DND-41 (cell line): ENCODE results near the gene ITGB3BP.

Source experiments
- ATAC-seq: fragments of 200-7000 bp; cut with Tn5 transposase; 3 replicates; pipeline ENCODE4 v1.9.1; 2021; ENCODE audit warnings: low read depth; ENCODE audit not compliant: insufficient read depth
- DNase-seq: peaks from one replicate; pipeline ENCODE4 v3.0.0-alpha.2; 2020
- H2AFZ ChIP-seq: 2 replicates; pipeline ENCODE4 v1.6.0; 2012; ENCODE audit warnings: low read depth, low read length
- H3K27ac ChIP-seq: 2 replicates; pipeline ENCODE4 v1.5.1; 2012; ENCODE audit warnings: low read length, inconsistent platforms
- H3K27me3 ChIP-seq: fragments of 200-600 bp; sonication (generic); 2 replicates; pipeline ENCODE4 v1.6.0; 2012; ENCODE audit warnings: low read length, mild to moderate bottlenecking, inconsistent platforms; ENCODE audit not compliant: insufficient read depth, poor library complexity
- H3K36me3 ChIP-seq: 2 replicates; pipeline ENCODE4 v1.5.1; 2012; ENCODE audit warnings: low read length, inconsistent platforms; ENCODE audit not compliant: insufficient read depth
- H3K4me1 ChIP-seq: 2 replicates; pipeline ENCODE4 v1.5.1; 2012; ENCODE audit warnings: mild to moderate bottlenecking, low read length; ENCODE audit not compliant: insufficient read depth
- H3K4me2 ChIP-seq: 2 replicates; pipeline ENCODE4 v1.6.0; 2012; ENCODE audit warnings: mild to moderate bottlenecking, moderate library complexity, low read length, inconsistent platforms; ENCODE audit not compliant: insufficient read depth
- H3K4me3 ChIP-seq, 2 experiments: fragments of 200-600 bp in 1 of 2; shearing (Covaris generic) in 1 of 2; 2 replicates each; pipeline ENCODE4 v1.5.1; 2012 to 2016; ENCODE audit warnings: inconsistent platforms in 2 of 2, low read length in 2 of 2, mild to moderate bottlenecking in 2 of 2, low read depth in 1 of 2, moderate library complexity in 1 of 2
- H3K79me2 ChIP-seq: 2 replicates; pipeline ENCODE4 v1.6.0; 2012; ENCODE audit warnings: low read length, inconsistent platforms; ENCODE audit not compliant: insufficient read depth
- H3K9ac ChIP-seq: 2 replicates; pipeline ENCODE4 v1.6.0; 2012; ENCODE audit warnings: low read depth, mild to moderate bottlenecking, inconsistent platforms, low read length, moderate library complexity
- H3K9me3 ChIP-seq: 2 replicates; pipeline ENCODE4 v1.5.1; 2012; ENCODE audit warnings: low read length, moderate library complexity, mild to moderate bottlenecking, inconsistent platforms; ENCODE audit not compliant: insufficient read depth, severe bottlenecking
- H4K20me1 ChIP-seq: 2 replicates; pipeline ENCODE4 v1.6.0; 2012; ENCODE audit warnings: low read length; ENCODE audit not compliant: insufficient read depth
- EZH2 ChIP-seq: IDR thresholded peaks from 3 replicates; pipeline ENCODE4 v1.6.1; 2012; ENCODE audit warnings: borderline replicate concordance, low read depth, mild to moderate bottlenecking, moderate library complexity, low read length, inconsistent platforms; ENCODE audit not compliant: severe bottlenecking
- TF ChIP-seq, protein P1 (sequence below): IDR thresholded peaks from 2 replicates; pipeline ENCODE4 v1.5.1; 2012; ENCODE audit warnings: borderline replicate concordance, low read length, moderate library complexity, mild to moderate bottlenecking; ENCODE audit not compliant: poor library complexity, severe bottlenecking; ENCODE audit errors: extremely low read depth

ITGB3BP gene

DNA sequence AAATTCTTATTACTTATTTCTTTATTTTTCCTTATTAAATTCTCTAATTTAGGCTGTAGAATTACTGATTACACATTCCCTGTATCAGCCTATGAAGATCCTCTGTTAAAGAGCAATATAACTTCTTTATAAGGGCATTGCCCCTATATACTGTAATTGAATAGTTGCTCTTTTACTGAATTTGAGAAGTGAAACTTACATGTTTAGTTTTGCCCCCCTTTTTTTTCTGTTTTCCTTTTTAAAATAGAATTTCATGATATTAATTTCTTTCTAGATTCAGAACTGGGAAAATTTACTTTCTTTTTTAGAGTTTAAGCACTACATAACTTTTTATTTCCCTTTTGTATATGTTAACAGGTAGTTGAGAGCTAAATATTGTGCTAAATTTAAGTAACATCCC lies 40.7 kb upstream of the ITGB3BP start:
- no peaks in the 10 kb centered on the region for H3K9me3 ChIP-seq
- H3K79me2 ChIP-seq = no peaks in the 10 kb centered on the region
- no peaks in the 10 kb centered on the region for H4K20me1 ChIP-seq
- H3K27me3 ChIP-seq = no peaks in the 10 kb centered on the region
- H3K4me1 ChIP-seq = no peaks in the 10 kb centered on the region
- no peak overlapping the region for H3K9ac ChIP-seq
- H2AFZ ChIP-seq = no peak overlapping the region
- no peak overlapping the region for H3K4me3 ChIP-seq
- no peaks in the 10 kb centered on the region; the same call in 1 of the 2 replicates for H3K36me3 ChIP-seq
- H3K27ac ChIP-seq = no peak overlapping the region
- H3K4me2 ChIP-seq = no peak overlapping the region
- TF ChIP-seq, protein P1, sequence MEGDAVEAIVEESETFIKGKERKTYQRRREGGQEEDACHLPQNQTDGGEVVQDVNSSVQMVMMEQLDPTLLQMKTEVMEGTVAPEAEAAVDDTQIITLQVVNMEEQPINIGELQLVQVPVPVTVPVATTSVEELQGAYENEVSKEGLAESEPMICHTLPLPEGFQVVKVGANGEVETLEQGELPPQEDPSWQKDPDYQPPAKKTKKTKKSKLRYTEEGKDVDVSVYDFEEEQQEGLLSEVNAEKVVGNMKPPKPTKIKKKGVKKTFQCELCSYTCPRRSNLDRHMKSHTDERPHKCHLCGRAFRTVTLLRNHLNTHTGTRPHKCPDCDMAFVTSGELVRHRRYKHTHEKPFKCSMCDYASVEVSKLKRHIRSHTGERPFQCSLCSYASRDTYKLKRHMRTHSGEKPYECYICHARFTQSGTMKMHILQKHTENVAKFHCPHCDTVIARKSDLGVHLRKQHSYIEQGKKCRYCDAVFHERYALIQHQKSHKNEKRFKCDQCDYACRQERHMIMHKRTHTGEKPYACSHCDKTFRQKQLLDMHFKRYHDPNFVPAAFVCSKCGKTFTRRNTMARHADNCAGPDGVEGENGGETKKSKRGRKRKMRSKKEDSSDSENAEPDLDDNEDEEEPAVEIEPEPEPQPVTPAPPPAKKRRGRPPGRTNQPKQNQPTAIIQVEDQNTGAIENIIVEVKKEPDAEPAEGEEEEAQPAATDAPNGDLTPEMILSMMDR = no peak
- TF ChIP-seq EZH2 = no peak
- ATAC-seq (no peak), DNase-seq (no peak)

DNA sequence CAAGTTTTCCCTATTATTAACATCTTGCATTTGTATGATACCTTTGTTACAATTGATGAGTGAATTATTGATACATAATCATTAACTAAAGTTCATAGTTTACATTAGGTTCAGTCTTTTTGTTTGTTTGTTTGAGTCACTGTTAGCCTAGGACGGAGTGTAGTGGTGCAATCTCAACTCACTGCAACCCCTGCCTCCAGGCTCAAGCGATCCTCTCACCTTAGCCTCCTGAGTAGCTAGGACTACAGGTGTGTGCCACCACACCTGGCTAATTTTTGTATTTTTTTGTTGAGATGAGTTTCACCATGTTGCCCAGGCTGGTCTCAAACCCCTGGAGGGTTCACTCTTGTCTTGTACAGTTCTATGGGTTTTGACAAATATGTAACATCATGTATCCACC lies 36.3 kb upstream of the ITGB3BP start:
- Histone ChIP-seq H3K4me2 (no peak overlapping the region), H3K4me3 (no peak overlapping the region), H3K27ac (no peak overlapping the region), H3K79me2 (no peaks in the 10 kb centered on the region), H3K4me1 (no peaks in the 10 kb centered on the region), H3K27me3 (no peaks in the 10 kb centered on the region), H4K20me1 (no peaks in the 10 kb centered on the region), H3K9me3 (no peaks in the 10 kb centered on the region), H2AFZ (no peak overlapping the region), H3K36me3 (peaks cover 3% of the 10 kb centered on the region; the same call in 1 of the 2 replicates), H3K9ac (no peak overlapping the region)
- DNase-seq (no peak), ATAC-seq (no peak)
- no peak for TF ChIP-seq EZH2
- TF ChIP-seq, protein P1 = no peak

DNA sequence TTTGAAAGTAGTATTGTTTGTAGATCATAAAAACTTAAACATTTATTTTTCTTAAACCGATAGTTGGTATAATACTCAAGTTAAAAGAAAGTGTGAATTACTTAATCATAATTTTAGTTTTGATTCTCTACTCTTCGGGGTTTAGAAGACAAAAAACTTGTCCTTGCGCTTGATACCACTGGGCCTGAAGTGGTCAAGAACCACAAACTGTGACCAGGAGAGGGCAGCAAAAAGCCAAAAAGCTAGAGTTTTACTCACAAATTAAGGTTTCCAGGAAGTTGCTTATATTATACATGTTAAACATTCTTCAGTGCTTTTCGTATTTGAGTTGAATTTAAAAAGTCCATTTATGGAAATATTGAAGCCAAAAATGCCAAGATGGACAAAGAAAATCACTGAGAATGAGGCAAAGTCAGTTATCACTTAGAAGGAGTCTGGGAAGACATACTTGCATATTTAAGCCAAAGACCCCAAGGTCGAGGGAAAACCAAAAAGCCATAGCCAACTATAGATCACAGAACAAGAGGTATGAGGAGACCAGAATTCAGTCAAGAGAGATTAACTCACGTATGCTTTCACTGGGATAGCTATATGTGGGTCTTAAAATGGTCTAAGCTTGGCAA lies 34.5 kb upstream of the ITGB3BP start:
- Histone ChIP-seq H3K27me3 (no peaks in the 10 kb centered on the region), H2AFZ (no peak overlapping the region)
- peak; percentile 16 for DNase-seq

More for the DNA sequence above, 34.5 kb upstream of the ITGB3BP start:
- H3K4me2 ChIP-seq = no peak overlapping the region
- ATAC-seq = no peak
- H3K4me3 ChIP-seq = no peak overlapping the region
- H3K4me1 ChIP-seq = no peaks in the 10 kb centered on the region
- H4K20me1 ChIP-seq = no peaks in the 10 kb centered on the region
- no peak overlapping the region for H3K27ac ChIP-seq
- no peak overlapping the region for H3K9ac ChIP-seq
- H3K36me3 ChIP-seq = peaks cover 6% of the 10 kb centered on the region; the same call in 1 of the 2 replicates
- TF ChIP-seq, protein P1 = peak; percentile 49
- TF ChIP-seq EZH2 = no peak
- H3K79me2 ChIP-seq = no peaks in the 10 kb centered on the region
- no peaks in the 10 kb centered on the region for H3K9me3 ChIP-seq
